TTC549 (cell line): ENCODE measurements around the gene MYO3B.

Experiments
- FAIRE-seq: peaks from 2 replicates; lab custom pipeline; 2012; peaks lifted over from hg19 to GRCh38; lab: Jason Lieb, UNC

MYO3B gene

GRCh38 chr2:170177950-170178781 is at the start of gene MYO3B:
Gene MYO3B (plus strand): TSS chr2:170178147. CDS start chr2:170178288, 141 bp downstream.
- no peak for FAIRE-seq

GRCh38 chr2:170139276-170139967 is 38.5 kb upstream of the MYO3B start:
- no peak for FAIRE-seq

- no peak for FAIRE-seq
Measured at GRCh38 chr2:170140561-170140960, 37.4 kb upstream of the MYO3B start.

GRCh38 chr2:170141865-170142264 is 36.1 kb upstream of the MYO3B start:
- FAIRE-seq = no peak

- no peak for FAIRE-seq
Measured at GRCh38 chr2:170142502-170142901, 35.4 kb upstream of the MYO3B start.

- FAIRE-seq = no peak
Measured at GRCh38 chr2:170143045-170143717, 34.8 kb upstream of the MYO3B start.

- no peak for FAIRE-seq
Measured at GRCh38 chr2:170144761-170145160, 33.2 kb upstream of the MYO3B start.

- no peak for FAIRE-seq
Measured at GRCh38 chr2:170145191-170145590, 32.8 kb upstream of the MYO3B start.

- no peak for FAIRE-seq
Measured at GRCh38 chr2:170145675-170146432, 32.1 kb upstream of the MYO3B start.

GRCh38 chr2:170146784-170147183 is 31.2 kb upstream of the MYO3B start:
- FAIRE-seq = no peak

- no peak for FAIRE-seq
Measured at GRCh38 chr2:170147576-170147975, 30.4 kb upstream of the MYO3B start.

- no peak for FAIRE-seq
Measured at GRCh38 chr2:170148161-170148560, 29.8 kb upstream of the MYO3B start.

- FAIRE-seq = no peak
Measured at GRCh38 chr2:170152421-170152820, 25.5 kb upstream of the MYO3B start.

- no peak for FAIRE-seq
Measured at GRCh38 chr2:170155022-170155722, 22.8 kb upstream of the MYO3B start.

- no peak for FAIRE-seq
Measured at GRCh38 chr2:170155723-170156253, 22.2 kb upstream of the MYO3B start.

GRCh38 chr2:170156592-170156991 is 21.4 kb upstream of the MYO3B start:
- FAIRE-seq = no peak

- no peak for FAIRE-seq
Measured at GRCh38 chr2:170157025-170157684, 20.8 kb upstream of the MYO3B start.

- FAIRE-seq = no peak
Measured at GRCh38 chr2:170159060-170159459, 18.9 kb upstream of the MYO3B start.

- FAIRE-seq = no peak
Measured at GRCh38 chr2:170161516-170162270, 16.3 kb upstream of the MYO3B start.

GRCh38 chr2:170162271-170162632 is 15.7 kb upstream of the MYO3B start:
- no peak for FAIRE-seq
